SK-N-SH (cell line): Measurements from ENCODE around the gene CATSPER4. TPM values are rescaled to one million over a fixed set of nuclear protein-coding genes. Genes with fewer than 3 reads are reported as not detected.

Experiments used
- CTCF ChIA-PET: fragments of 300-600, 350-600 bp; formaldehyde crosslinking; extraction: SDS; loops from one replicate; lab custom pipeline; 2021; lab: Yijun Ruan, JAX
- POLR2A ChIA-PET: fragments of 350-600 bp; sonication (Branson Sonifier 250); formaldehyde crosslinking; extraction: SDS; loops from one replicate; lab custom pipeline; 2020; ENCODE audit warnings: antibody characterized with exemption, inconsistent platforms; lab: Yijun Ruan, JAX
- DNase-seq: peaks from one replicate; pipeline ENCODE4 v3.0.0; 2012
- H2AFZ ChIP-seq: fragments of 200-600 bp; sonication (generic); 2 replicates; pipeline ENCODE4 v1.8.1; 2016; ENCODE audit warnings: antibody characterized with exemption, mild to moderate bottlenecking, low read depth
- H3F3A ChIP-seq: fragments of 200-600 bp; sonication (generic); replicated peaks from 2 replicates; pipeline ENCODE3; 2016; ENCODE audit warnings: antibody characterized with exemption, mild to moderate bottlenecking; ENCODE audit not compliant: insufficient read depth
- H3K27ac ChIP-seq, 2 experiments: fragments of 200-500 bp in 1 of 2; fragments of 200-600 bp in 1 of 2; sonication (Bioruptor generic) in 1 of 2; sonication (generic), shearing (Covaris generic) in 1 of 2; 2 replicates each; pipeline versions ENCODE4 v1.5.1 to v1.6.1; 2014 to 2016; ENCODE audit warnings: low read depth in 2 of 2, inconsistent platforms in 1 of 2, low read length in 1 of 2, mild to moderate bottlenecking in 1 of 2, mixed read lengths in 1 of 2
- H3K27me3 ChIP-seq: fragments of 200-600 bp; sonication (generic), shearing (Covaris generic); 2 replicates; pipeline ENCODE4 v1.6.1; 2016; ENCODE audit warnings: mixed run types; ENCODE audit not compliant: insufficient read depth
- H3K36me3 ChIP-seq, 2 experiments: fragments of 200-500 bp in 1 of 2; fragments of 200-600 bp in 1 of 2; sonication (Bioruptor generic) in 1 of 2; sonication (generic) in 1 of 2; replicated peaks in 1 of 2; 2 replicates each; pipeline versions ENCODE3 to v1.5.1; 2014 to 2016; ENCODE audit warnings: low read length in 1 of 2, mild to moderate bottlenecking in 1 of 2; ENCODE audit not compliant: insufficient read depth in 2 of 2, control insufficient read depth in 1 of 2
- H3K4me1 ChIP-seq, 2 experiments: fragments of 200-500 bp in 1 of 2; fragments of 200-600 bp in 1 of 2; sonication (Bioruptor generic) in 1 of 2; sonication (generic), shearing (Covaris generic) in 1 of 2; 2 replicates each; pipeline versions ENCODE4 v1.5.1 to v1.6.1; 2014 to 2016; ENCODE audit warnings: low read depth in 1 of 2, low read length in 1 of 2, mixed run types in 1 of 2; ENCODE audit not compliant: insufficient read depth in 2 of 2, control insufficient read depth in 1 of 2
- H3K4me2 ChIP-seq: fragments of 200-600 bp; sonication (generic), shearing (Covaris generic); 2 replicates; pipeline ENCODE4 v1.6.1; 2017; ENCODE audit warnings: mixed run types
- H3K4me3 ChIP-seq, 2 experiments: fragments of 200-500 bp in 1 of 2; fragments of 200-600 bp in 1 of 2; sonication (Bioruptor generic) in 1 of 2; sonication (generic), shearing (Covaris generic) in 1 of 2; 2 replicates each; pipeline versions ENCODE4 v1.5.1 to v1.8.1; 2014 to 2016; ENCODE audit warnings: low read depth in 2 of 2, inconsistent platforms in 1 of 2, low read length in 1 of 2, mild to moderate bottlenecking in 1 of 2, mixed read lengths in 1 of 2, moderate library complexity in 1 of 2
- H3K79me2 ChIP-seq: fragments of 200-600 bp; sonication (generic); 2 replicates; pipeline ENCODE4 v1.8.1; 2017; ENCODE audit warnings: mild to moderate bottlenecking; ENCODE audit not compliant: insufficient read depth
- H3K9ac ChIP-seq: fragments of 200-600 bp; sonication (generic); 2 replicates; pipeline ENCODE4 v1.6.1; 2017; ENCODE audit warnings: mixed run types
- H3K9me2 ChIP-seq: fragments of 200-600 bp; sonication (generic); 2 replicates; pipeline ENCODE4 v1.6.1; 2017; ENCODE audit warnings: mixed run types
- H3K9me3 ChIP-seq: fragments of 200-600 bp; sonication (generic); 2 replicates; pipeline ENCODE4 v1.6.1; 2017; ENCODE audit warnings: mixed run types, mild to moderate bottlenecking, moderate library complexity
- H4K20me1 ChIP-seq: fragments of 200-600 bp; sonication (generic); 2 replicates; pipeline ENCODE4 v1.6.1; 2017; ENCODE audit warnings: mild to moderate bottlenecking, mixed run types; ENCODE audit not compliant: insufficient read depth
- CTCF ChIP-seq: fragments of 200-600 bp; sonication (generic); IDR thresholded peaks from 2 replicates; pipeline ENCODE4 v1.6.1; 2017; ENCODE audit warnings: antibody characterized with exemption, mild to moderate bottlenecking, moderate library complexity
- ELF1 ChIP-seq: IDR thresholded peaks from 2 replicates; pipeline ENCODE4 v1.4.0; 2012
- FOXJ3 ChIP-seq: sonication (generic); formaldehyde crosslinking; IDR thresholded peaks from 2 replicates; pipeline ENCODE4 v1.5.1; 2020; ENCODE audit warnings: mild to moderate bottlenecking, missing genetic modification reagents
- FOXM1 ChIP-seq: IDR thresholded peaks from 2 replicates; pipeline ENCODE4 v1.4.0; 2012; ENCODE audit warnings: low read depth, mild to moderate bottlenecking
- MEF2A ChIP-seq: IDR thresholded peaks from 2 replicates; pipeline ENCODE4 v1.4.0; 2012; ENCODE audit warnings: low read depth, borderline replicate concordance
- NRF1 ChIP-seq: IDR thresholded peaks from 2 replicates; pipeline ENCODE4 v1.6.1; 2012; ENCODE audit warnings: low read depth, mild to moderate bottlenecking, low read length
- RXRA ChIP-seq: IDR thresholded peaks from 2 replicates; pipeline ENCODE4 v1.4.0; 2012; ENCODE audit warnings: low read depth, mild to moderate bottlenecking, borderline replicate concordance
- SIN3A ChIP-seq: IDR thresholded peaks from 2 replicates; pipeline ENCODE4 v1.6.1; 2012; ENCODE audit warnings: low read depth, mild to moderate bottlenecking, low read length, moderate library complexity, borderline replicate concordance
- SMC3 ChIP-seq: IDR thresholded peaks from 2 replicates; pipeline ENCODE4 v1.6.1; 2012; ENCODE audit warnings: low read depth, low read length, improper control_type of control experiment
- TCF12 ChIP-seq: IDR thresholded peaks from 2 replicates; pipeline ENCODE4 v1.4.0; 2012
- TEAD4 ChIP-seq: IDR thresholded peaks from 2 replicates; pipeline ENCODE4 v1.4.0; 2012; ENCODE audit warnings: mild to moderate bottlenecking, borderline replicate concordance; ENCODE audit not compliant: insufficient read depth
- YY1 ChIP-seq: IDR thresholded peaks from 2 replicates; pipeline ENCODE4 v1.4.0; 2012; ENCODE audit warnings: low read depth, mild to moderate bottlenecking
- WGBS: methylation state at CpG from one replicate; pipeline ENCODE4 v1.1.6; 2017; ENCODE audit warnings: low lambda C conversion rate; 5-methylcytosine and 5-hydroxymethylcytosine counted together
- polyA plus RNA-seq, 3 experiments: library from polyadenylated mRNA; depleted of rRNA; stranded (reverse); fragments of >200 nt; gene quantifications; 2 replicates each; pipeline ENCODE4 v1.2.3, GENCODE V29; 2012
- TF ChIP-seq, protein P1 (sequence below): IDR thresholded peaks from 2 replicates; pipeline ENCODE4 v1.4.0; 2012; ENCODE audit warnings: low read depth, borderline replicate concordance

The CATSPER4 gene
- polyA plus RNA-seq, 1 of the 3 experiments (the other 2 are of a cell fraction), result not detected

- Histone ChIP-seq H3K9me3 (no peaks in the 10 kb centered on the region), H3K27ac (no peak overlapping the region), H3K9ac (no peak overlapping the region), H3F3A (no peaks in the 10 kb centered on the region), H3K4me2 (no peak overlapping the region), H4K20me1 (no peaks in the 10 kb centered on the region), H2AFZ (no peak overlapping the region), H3K4me3 (no peak overlapping the region), H3K79me2 (no peaks in the 10 kb centered on the region), H3K36me3 (no peaks in the 10 kb centered on the region), H3K27me3 (no peaks in the 10 kb centered on the region; the same call in 1 of the 2 replicates), H3K4me1 (no peaks in the 10 kb centered on the region), H3K9me2 (no peaks in the 10 kb centered on the region)
- CTCF ChIA-PET, result interaction anchor here (1.3 to 2.8 kb wide), 6 partner anchors 21 to 175 kb away, joined by 3 to 12 read pairs (median 3); partner anchors contain the start of gene CEP85
- POLR2A ChIA-PET, result interaction anchor here (0.6 to 1.1 kb wide), 2 partner anchors 10 to 37 kb away, joined by 3 read pairs; no protein-coding TSS in a partner anchor
- TF ChIP-seq RXRA (no peak), SMC3 (no peak), TCF12 (no peak), TEAD4 (no peak), FOXJ3 (CRISPR knock-in tag) (no peak), SIN3A (no peak), ELF1 (no peak)
- WGBS, result 75% methylated on average over 4 of the region's 5 CpGs
- no peak for DNase-seq
Measured at GRCh38 chr1:26210147-26210870, 19.9 kb downstream of the CATSPER4 start.

GRCh38 chr1:26212726-26213125, 22.3 kb downstream of the CATSPER4 start:
- Histone ChIP-seq H4K20me1 (no peaks in the 10 kb centered on the region), H3K4me1 (no peaks in the 10 kb centered on the region), H3K27ac (no peak overlapping the region), H3K27me3 (no peaks in the 10 kb centered on the region; the same call in 1 of the 2 replicates), H3F3A (no peaks in the 10 kb centered on the region), H3K9me3 (no peaks in the 10 kb centered on the region), H3K4me3 (no peak overlapping the region), H2AFZ (no peak overlapping the region), H3K79me2 (no peaks in the 10 kb centered on the region), H3K36me3 (no peaks in the 10 kb centered on the region), H3K4me2 (no peak overlapping the region), H3K9me2 (no peaks in the 10 kb centered on the region), H3K9ac (no peak overlapping the region)
- ChIA-PET CTCF (interaction anchor here (0.6 to 2.2 kb wide), 5 partner anchors 15 to 152 kb away, joined by 3 to 10 read pairs (median 4); partner anchors contain the start of genes CEP85 and ZNF593), POLR2A (no interaction called here)
- DNase-seq, result no peak
- WGBS, result 64% methylated on average over 5 of the region's 5 CpGs
- TF ChIP-seq SMC3 (no peak), MEF2A (no peak), NRF1 (no peak), YY1 (no peak), FOXM1 (no peak), CTCF (no peak)
- TF ChIP-seq, protein P1, sequence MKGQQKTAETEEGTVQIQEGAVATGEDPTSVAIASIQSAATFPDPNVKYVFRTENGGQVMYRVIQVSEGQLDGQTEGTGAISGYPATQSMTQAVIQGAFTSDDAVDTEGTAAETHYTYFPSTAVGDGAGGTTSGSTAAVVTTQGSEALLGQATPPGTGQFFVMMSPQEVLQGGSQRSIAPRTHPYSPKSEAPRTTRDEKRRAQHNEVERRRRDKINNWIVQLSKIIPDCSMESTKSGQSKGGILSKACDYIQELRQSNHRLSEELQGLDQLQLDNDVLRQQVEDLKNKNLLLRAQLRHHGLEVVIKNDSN, result no peak
